HG02798 (cell line): ENCODE data around the gene COL13A1.

Experiments
- ATAC-seq: cut with Tn5 transposase; IDR thresholded peaks from one replicate; pipeline ENCODE4 v1.9.1; 2021; ENCODE audit warnings: mild to moderate bottlenecking; ENCODE audit not compliant: unreplicated experiment, poor library complexity

COL13A1 gene

DNA sequence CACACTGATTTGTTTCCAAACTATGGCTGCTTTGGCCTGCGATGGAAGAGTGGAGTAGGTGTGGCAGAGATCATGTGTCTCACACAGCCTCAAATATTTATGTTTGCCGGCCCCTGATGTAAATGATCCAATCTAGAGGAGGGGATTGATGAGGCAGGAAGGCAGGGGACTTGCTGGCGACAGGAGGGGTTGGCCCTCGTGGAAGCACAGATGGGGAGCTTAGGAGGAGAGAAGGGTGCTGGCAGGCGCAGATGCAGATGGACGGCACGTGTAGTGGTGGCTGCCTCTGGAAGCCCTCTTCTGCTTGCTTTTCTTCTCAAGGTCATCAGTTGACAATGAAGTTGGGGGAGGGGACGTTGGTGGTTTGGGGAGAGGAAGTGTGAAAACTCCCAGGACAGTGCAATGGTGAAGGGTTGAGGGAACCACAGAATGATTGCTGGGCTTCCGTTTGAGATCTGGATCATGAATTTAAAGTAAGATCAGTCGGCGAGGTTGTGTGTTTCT lies 15.4 kb downstream of the COL13A1 start:
- no peak for ATAC-seq

DNA sequence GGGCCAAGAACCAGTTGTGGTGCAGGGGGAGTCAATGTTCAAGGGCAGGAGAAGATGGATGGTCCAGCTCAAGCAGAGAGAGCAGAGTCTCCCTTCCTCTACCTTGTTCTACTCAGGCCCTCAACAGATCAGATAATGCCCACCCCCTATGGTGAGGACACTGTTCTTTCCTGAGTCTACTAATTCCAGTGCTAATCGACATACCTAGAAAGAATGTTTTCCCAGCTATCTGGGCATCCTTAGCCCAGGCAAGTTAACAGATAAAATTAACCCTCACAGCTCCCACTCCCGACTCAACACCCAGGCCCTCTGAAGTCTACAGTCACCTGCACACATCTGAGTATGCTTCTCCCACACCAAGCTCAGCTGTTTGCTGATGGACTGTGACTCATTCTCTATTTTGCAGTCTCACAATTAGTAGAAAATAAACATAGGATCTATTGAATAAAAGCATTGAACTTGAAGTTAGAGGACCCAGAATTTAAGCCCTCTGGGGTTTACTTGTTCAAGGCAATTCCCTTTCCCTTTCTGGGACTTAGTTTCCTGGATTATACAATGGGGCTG lies 17.1 kb downstream of the COL13A1 start:
- no peak for ATAC-seq

DNA sequence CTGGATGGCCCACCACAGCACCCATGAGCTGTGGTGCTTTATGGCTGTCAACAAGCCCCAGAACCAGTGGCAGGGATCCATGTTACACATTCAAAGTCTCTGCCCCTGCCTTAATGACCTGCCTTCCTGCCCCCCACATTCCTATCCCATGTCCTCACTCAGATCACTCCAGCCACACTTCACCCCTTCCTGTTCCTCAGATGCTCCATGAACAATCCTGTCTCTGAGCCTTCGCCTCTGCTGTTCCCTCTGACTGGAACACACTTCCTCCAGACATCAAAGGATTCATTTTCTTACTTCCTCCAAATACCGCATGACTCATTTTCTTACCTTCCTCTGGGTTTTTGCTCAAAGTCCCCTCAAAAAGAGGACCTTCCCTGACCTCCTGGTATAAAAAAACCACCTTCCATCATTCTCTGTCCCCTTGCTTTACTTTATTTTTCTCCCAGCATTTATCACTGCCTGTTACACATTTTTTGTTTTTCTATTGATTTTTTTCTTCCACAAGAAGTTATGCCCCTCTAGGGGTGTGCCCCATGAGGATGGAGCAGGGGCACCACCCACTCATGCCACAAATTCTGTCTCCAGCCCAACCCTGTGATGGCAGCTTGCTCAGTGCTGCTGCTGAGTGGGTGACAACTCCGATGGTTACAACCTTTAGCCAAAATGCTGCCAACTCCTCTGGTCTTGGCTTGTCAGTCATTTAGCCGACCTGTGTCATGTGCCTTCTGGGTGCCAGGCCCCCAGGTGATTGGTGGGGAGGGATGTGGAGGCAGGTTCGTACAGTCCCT lies 18.2 kb downstream of the COL13A1 start:
- no peak for ATAC-seq

DNA sequence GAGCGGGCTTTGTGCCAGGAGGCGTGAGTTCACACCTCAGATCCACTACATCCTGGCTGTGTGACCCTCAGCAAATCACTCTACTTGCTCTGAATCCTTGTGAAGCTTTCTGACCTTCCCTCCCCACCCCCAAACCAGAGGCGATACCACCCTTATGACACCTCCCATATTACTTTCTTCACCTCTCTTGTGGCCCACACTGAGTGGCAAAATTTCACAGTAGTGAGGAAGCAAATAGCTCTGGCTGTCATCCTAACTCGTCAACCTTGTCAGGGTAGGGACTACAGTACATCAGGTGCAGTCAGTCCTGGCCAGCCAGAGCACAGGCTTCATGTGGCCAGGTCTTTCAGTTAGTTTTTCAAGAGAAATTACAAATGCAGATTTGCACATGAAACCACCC lies 19.1 kb downstream of the COL13A1 start:
- ATAC-seq, result no peak

DNA sequence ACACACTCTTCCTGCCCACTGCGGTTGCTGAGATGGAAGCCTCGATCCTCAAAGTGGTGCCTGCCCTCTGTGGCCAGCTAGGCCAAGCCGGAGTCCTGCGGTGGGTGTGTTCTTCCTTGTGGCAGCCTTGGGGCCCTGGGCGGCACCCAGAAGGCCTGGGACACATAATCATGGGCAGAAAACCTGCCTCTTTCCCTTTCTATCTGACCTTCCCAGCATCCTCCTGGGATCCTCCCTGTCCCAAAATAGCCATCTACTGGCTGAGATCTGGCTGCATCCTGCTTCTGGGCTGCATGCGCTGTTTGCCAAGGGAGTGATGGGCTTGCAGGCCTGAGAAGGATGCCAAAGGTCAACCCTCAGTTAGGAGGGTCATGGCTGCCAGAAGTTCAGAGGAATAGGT lies 23.9 kb downstream of the COL13A1 start:
- no peak for ATAC-seq

DNA sequence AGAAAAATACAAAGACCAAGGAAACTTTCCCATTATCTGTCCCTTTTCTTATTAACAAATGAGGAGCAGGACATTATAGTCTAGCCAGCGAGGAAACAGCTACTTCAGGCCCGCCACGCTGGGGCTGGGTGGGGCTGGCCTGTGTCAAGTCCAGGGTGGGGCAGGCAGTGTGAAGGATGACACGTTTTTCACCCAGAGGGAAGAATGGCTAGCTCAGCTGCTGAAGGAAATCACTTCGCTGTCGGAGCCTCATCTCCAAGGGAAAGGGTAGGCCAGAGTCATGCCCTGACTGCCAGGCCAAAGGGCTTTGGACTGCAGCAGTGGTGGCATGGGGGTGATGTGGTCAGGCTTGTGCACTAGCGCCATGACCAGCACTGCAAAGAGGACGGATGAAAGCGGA lies 24.4 kb downstream of the COL13A1 start:
- ATAC-seq, result no peak

DNA sequence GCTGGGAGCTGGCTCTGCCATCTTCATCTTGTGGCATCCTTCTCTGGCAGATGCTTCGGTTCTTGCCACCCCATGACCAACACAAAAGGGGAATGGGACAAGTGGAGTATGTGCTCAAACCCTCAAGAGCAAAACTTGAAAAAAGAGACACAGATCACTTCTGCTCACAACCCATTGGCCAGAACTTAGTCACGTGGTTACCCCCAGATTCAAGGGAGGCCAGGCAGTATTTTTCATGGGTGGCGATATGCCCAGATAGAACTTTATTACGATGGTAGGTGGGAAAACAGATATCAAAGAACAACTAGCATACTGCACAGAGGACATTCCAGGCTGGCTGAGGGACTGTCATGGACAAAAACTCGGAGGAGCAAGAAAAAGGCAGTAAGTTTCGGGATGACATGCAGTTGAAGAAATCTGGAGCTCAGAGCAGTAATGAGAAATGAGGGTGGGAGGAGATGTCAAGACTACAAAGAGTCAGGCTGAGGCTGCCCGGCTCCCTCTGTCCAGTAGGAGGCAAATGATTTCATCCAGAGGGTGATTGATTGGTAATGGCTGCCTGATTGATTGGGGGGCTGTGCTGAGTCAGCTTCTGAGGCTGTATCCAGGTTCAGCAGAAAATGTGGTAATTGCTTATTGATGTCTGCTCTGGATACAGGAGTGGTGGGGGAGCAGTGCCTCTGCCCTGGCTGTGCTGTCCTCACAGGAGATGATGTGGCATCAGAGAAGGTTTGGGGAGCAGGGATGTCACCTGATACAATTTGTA lies 25.3 kb downstream of the COL13A1 start:
- no peak for ATAC-seq

DNA sequence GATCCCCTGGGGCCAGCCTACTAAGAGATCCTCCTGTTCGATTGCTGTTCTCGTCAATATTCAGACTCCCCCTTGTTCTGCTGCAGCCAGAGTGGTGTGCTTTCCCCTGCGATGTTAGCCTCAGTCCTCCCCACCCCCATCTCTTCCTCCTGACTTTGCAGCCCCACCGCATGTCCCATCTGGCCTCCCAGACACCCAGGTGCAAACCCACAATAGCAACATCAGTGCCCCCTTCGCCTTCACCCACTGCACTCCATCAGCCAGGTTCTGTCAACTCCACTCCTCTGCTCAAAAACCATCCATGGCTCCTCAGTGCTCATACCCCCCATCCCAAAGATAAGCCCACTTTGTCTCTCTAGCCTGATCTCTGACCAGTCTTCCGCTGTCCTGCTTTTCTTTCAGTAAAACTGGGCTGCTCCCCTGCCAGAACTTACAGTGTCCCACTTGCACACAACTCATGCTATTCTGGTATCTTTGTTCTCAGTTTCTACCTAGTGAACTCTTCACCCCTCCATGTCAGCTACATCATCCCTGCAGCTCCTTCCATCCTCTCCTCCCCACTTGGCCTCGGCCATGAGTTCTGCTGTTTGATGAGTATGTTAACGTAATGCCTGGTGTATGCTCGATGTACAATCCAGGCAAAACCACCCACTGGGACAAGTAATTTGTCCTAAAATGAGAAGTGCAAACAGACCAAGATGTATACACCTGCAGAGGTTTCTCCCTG lies 26.6 kb downstream of the COL13A1 start:
- ATAC-seq, result no peak

DNA sequence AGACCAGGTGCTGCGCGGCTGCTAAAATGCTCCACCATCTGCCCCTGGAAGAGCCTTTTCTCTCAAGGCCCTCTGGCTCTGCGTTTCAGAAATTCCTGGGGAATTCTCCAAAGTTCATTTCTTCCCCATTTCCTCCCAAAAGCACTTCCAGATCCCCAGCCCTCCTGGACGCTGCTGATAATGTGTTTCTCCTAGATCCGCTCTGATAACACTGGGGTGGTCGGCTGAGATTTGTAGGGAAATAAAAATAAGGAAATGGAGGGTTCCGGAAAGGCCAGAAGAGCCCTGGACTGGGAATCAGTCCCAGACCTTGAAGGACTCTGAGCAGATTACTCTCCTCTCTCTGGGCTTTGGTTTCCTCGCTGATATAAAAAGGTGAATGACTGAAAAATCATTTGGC lies 28.1 kb downstream of the COL13A1 start:
- ATAC-seq, result no peak

DNA sequence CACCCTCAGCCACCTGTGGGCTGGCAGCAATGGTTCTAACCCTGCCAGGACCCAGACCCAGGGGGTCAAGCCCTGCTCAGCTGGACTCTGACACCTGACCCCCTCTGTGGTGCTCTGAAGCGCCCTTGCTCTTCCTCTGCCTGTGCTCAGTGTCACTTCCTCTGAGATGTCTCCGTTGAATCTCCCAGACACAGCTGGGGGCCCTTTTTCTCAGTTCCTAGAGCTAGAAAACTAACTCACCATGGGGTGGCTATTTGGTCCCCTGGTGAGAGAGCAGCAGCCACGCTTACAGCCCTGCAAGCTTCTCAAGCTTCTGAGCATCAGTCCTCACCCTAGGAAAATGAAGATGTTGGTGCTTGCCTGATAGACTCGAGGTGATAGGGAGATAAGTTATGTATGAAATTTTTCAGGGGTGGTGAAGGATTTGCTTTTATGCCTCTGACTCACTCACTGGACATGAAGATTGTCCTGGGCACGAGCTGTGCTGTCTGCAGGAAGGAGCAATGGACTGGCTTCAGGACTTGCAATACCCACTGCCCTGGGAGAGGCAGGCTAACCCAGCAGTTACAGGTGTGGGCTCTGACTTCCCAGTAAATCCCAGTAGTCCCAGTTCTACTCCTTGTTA lies 29.6 kb downstream of the COL13A1 start:
- ATAC-seq, result no peak

DNA sequence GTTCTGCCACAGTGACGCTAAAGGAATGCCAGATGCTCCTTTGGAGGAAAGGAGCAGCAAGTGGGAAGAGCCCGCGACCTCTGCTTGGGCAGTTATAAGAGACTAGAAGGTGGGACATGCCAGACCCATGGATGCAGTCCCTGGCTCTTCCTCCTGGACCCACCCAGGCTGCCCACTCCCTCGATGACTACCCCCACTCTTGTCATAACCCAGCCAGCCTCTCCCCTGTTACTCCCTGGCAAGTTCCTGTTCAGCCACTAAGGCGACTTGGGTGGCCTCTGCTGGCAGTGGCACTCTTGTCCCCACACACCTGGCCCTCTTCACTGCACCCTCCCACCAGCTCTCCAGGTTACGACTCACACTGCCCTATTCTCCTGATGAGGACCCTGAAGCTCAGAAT lies 33.5 kb downstream of the COL13A1 start:
- no peak for ATAC-seq

DNA sequence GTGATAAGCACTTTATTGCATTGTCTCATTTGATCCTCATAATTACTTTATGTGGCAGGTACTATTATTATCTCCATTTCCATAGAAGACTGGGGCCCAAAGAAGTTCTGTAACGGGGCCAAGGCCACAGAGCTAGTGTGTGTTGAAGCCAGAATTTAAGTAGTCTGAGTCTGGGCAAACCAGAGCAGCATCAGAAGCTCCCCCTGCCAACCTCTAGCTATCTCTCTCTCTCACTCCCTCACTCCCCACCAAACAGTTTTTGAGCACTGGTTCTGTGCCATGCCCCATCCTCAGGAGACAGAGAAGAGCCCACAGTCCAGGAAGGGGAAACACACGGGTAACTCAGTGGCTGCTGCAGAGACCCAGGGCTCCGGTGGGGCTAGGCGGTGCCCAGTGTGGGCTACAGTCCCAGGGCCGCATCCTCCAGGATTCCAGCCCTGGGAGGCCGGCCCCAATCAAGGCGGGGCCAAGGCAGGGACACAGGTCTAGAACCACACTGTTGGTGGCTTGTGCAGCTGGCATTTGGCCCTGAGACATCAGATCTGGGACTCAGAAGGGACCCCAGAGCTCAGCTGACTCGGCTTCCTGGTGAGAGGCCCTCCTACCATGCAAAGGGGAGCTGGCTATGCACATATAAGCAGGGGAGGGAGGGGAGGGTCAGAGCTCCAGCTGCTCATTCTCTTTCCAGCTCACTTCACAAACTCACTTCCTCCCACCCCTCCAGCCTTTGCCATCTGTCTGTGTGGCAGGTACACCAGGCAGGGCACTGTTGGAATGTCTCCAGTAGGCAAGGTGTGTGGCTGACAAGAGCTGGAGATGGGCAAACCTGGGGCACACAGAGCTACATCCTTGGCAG lies 34.4 kb downstream of the COL13A1 start:
- ATAC-seq, result no peak

DNA sequence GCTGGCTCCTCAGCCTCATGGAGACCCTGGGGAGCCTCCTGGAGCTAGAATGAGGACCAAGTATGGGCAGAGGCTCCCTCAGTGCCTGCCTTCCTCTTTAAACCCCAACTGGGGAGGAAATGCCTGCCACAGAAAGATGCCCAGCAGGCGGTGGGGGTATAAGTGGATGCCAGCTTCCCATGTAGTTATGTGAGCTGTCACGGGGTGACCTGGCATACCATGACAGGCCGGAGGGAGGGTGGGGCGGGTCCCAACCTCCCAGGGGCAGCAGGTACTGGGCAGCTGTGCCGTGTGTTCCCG lies 35.0 kb downstream of the COL13A1 start:
- no peak for ATAC-seq

DNA sequence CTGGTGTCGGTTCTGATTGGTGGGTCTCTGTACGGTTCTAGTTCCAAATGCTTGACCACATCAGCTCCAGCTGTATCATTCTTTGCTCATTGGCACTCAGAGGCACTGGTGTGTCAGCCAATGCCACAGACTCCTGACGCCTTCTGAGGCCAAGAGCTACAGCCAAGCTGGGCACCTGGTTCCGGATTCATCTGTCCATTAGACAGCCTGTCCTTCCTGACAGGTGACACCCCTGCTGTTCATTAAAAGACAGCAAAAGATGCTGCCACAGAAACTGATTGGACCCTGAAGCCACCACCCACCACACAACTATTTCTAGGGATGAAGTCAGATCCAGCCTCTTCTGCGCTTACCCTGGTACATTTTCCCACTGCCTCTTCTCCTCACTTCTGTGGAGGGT lies 35.6 kb downstream of the COL13A1 start:
- no peak for ATAC-seq

DNA sequence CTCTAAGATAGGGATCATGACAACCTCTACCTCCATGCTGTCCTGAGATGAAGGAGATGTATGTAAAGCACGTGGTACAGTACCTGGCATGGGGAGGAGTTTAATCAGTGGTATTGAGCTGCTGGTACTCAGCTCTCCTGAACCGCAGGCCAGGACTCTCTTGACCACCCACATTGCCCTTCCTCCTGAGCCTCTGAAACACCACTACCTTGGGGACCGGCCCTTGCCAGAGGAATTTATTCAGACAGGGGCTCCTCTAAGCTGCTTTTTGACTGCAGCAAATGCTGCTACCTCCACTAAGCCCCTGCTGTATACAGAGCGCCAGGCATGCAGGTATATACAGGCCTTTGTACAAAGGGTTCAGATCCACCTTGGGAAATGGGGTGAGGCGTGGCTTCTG lies 36.7 kb downstream of the COL13A1 start:
- ATAC-seq, result no peak

DNA sequence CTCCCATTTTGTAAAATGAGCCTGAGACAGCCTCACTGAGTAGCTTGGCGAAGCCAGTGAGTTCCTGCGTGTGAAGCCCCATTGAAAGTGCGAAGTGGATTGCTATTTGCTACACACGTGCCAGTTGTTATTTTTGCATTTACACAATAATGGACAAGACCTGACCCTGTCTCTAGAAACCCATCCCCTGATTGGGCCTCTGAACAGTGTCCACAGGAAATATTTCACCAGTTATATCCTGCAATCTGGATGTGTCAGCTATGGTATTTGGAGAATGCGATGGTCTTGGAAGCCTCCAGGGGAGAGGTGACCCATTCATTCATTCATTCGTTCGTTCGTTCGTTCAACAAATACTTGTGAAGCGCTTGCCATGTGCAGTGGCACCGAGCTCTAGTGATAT lies 37.1 kb downstream of the COL13A1 start:
- ATAC-seq, result no peak

DNA sequence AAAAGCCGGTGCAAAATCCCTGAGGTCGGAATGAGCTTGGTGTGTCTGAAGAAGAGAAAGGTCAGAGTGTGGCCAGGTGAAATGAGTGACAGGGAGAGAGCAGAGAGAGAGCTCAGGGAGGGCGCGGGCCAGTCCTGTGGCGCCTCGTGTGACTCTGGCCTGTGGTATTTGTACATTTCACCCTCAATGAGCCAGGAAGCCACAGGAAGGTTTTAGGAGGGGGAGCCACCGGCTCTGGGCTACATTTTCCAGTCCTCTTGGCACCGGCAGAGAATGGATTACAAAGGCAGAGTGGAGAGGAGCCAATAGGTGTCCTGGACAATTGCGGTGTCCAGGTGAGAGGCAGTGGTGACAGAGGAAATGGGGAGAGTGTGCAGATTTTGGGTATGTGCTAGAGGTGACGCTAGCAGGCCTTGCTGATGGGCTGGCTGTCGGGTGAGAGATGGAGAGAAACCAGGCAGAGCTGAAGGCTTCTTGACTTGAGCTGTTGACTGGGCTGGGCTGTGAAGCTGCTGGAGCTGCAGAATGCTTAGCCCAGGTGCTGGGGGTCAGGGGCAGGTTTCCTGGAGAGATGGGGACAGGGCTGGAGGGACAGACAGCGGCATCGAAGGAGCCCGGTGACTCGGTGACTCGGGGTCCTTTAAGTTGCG lies 38.1 kb downstream of the COL13A1 start:
- ATAC-seq, result no peak

DNA sequence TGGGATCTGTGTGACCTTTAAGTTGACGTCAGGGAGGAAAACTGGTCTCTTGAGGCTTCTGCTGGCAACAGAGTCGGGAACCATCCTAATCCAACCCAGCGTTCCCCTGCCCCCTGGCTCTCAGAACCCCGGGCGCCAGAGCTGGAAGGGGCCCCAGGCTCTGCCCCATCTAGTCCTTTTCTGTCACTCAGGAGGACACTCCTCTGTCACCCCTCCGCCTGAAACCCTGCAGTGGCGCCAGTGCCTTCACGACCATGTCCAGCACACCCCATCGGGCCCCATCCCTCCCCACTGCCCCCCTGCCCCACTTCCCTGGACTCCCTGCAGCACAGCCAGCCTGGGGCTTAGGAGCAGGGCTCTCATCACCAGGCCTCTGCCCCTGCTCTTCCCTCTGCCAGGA lies 39.1 kb downstream of the COL13A1 start:
- no peak for ATAC-seq

DNA sequence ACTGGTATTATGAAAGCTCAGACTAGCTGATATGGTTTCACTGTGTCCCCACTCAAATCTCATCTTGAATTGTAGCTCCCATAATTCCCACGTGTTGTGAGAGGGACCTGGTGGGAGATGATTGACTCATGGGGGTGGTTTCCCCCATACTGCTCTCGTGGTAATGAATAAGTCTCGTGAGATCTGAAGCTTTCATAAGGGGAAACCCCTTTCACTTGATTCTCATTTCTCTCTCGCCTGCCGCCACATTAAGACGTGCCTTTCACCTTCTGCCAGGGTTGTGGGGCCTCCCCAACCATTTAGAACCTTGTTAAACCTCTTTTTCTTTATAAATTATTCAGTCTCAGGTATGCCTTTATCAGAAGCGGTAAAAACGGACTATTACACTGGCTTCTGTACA lies 40.3 kb downstream of the COL13A1 start:
- ATAC-seq, result no peak
